ENCODE results near the gene EDIL3.
"Not testable (repeated sequence)": the region's sequence is repeated elsewhere in the genome, so short reads cannot be mapped to it uniquely, and the experiment has no call there.

The EDIL3 gene

GRCh38 chr5:84036842-84037241 is 347.8 kb downstream of the EDIL3 start:
- DNase-seq: no peak

DNA sequence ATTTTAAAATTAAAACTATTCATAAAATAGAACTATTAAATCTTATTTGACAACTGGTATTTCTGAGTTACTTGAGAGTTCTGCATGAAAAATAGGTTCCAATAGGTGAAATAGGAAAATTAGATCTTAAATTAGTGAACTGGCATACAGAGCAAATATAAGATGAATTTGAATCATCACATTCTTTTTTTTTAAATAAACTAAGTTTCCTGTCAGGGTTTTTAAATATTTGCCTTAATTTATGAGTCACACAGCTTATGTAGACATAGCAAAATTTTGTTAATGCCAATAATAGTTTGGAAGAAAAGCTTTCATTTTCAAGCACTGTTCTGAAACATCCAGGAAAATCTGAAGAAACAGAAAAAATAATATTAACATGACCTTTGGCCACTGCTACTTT is 352.4 kb downstream of the EDIL3 start:
- DNase-seq: no peak

DNA sequence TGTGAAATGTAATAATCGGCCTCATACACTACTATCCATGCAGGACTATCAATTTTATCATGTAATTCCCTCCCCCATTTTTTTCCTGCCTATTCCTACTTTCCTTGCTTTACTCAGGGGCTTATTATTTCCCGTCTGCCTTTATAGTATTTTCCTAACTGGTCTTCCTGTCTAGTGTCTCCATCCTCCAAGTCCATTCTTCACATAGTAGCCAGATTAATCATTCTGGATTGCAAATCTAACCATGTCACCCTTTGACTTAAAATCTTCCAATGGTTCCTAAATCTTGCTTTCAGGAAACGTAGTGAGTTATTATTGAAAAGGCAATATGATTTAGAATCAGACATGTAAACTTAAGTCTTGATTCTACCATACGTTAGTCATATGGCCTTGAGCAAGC is 356.6 kb downstream of the EDIL3 start:
- DNase-seq: no peak

DNA sequence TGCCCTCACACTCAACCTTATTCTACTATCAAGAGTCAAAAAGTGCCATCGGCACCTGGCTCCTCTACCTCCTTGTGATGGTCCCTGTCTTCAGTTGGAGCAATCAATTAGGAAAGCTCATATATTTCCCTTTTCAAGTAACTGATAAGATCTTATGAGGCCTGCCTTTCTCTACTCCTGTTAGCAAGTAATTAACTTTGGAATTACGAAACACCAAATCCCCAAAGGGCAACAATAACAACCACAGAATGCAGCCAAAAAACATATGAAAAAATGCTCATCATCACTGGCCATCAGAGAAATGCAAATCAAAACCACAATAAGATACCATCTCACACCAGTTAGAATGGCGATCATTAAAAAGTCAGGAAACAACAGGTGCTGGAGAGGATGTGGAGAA is 366.2 kb downstream of the EDIL3 start:
- DNase-seq: not testable (repeated sequence)

- DNase-seq: no peak
Measured at GRCh38 chr5:84017523-84018172, 367.0 kb downstream of the EDIL3 start.

- no peak for DNase-seq
Measured at GRCh38 chr5:84016085-84016484, 368.6 kb downstream of the EDIL3 start.

DNA sequence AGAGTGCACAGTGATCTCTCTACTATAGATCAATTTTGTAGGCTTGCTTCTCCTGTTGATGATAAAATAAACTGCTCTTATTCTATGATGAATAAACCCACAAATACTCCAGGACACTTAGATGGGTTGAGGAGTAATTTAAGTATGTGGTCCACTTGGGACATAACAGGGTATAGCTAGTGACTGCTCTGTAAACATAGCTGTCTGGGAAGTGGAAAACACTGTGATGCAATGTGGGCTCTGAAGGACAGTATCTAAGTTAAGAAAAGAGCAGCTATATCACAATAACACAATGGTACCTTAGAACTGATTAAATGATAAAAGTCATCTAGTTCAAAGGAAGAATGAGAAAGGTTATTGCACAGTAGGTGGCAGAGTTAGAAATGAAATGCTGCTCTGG is 369.7 kb downstream of the EDIL3 start:
- DNase-seq: no peak

DNA sequence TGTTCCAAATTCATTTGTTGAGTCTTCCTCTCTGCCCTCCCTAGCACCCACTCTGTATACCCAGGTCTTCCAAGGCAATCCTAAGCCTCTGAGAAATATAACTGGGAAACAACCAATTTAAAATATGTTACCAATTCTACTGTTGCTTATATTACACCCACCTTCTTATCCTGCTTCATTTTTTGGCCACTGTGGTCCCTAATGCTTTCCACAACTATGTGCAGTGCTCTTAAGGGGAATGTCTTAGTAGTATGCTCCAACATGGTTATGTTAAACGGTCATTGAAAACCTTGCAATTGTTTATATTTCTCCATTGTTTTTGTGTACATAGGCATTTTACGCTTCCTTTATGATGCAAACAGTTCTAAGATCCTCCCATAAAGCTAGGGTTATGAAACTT is 390.9 kb downstream of the EDIL3 start:
- no peak for DNase-seq

DNA sequence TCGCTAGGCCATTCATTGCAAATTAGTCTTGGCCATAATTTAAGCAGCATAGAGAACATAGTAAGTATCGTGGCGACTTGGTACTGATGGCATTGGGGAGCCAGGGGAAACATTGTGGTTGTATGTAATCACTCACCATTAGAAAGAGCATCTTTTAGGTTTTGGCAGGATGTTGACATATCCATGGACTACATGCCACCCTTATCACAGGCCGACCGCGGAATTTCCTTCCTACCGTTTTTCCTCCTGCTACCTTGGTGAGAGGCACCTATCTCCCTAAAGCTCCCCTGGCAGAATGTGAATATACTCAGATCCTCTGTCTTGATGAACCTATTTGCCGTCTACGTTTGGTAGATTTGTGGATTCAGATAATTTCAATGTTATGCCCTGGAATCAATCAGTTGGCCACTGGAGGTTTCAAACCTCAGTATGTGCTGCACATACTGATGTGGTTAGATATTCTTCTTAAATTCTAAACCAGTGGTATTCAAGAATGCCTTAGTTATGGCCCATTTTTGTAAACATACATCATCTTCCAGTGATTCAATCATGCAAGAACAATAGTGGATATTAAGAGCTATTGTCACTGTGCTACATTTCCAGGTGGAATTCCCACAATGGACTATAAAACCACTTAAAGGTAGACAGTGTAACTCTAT is 393.0 kb downstream of the EDIL3 start:
- no peak for DNase-seq

DNA sequence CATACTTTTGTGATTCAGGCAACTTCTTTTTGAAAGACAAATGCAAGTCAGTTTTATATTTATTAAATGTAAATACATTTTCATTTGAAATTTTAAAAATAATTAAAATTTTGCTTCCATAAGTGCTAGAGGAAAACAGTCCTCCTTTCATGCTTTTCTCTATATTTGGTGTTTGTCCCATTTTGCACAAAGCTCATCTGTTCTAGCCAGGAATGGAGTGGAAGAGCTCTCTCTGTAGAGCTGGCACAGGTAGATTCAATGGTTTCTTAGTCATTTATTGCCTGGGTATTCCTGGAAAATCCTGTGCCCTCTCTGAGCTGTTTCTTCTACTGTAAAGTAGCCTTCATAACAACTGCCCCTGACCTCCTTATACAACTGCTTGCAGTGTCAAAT is 396.4 kb downstream of the EDIL3 start:
- no peak for DNase-seq

DNA sequence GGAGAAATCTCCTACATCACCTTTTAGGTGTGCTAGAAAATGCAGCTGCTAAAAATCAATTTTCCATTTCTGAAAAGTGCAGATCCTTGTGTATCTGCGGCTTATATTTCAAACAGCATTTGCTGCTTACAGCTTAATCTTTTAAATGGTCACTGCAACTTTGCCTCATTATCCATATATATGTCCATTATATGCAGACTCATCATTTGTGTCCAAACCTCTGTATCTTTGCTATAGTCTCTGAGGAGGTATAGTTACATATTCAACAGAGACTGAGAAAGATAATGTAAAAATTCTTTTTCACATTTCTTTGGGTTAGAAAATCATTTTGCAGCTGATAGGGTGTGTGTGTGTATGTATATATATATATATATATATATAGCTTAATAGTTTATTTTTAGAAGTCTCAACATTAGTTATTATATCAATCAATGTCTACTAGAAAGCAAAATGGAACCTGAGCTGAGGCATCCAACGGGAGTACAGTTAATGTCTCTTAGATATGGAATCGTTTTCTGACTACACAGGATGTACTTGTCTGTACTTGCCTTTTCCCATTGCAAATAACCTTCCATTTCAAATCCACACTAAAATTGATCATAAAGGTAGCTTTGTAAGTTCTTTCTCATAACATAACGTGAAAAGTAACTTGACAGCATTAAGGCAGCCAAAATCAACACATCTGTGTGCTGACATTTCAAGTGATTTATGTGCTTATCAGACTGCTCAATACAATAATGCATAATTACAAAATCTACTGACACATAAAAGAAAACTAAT is 397.0 kb downstream of the EDIL3 start:
- no peak for DNase-seq

- DNase-seq: no peak
Measured at GRCh38 chr5:83983852-83984251, 400.8 kb downstream of the EDIL3 start.

- DNase-seq: no peak
Measured at GRCh38 chr5:83973925-83974815, 410.5 kb downstream of the EDIL3 start.

- DNase-seq: no peak
Measured at GRCh38 chr5:83972909-83973308, 411.8 kb downstream of the EDIL3 start.

- DNase-seq: no peak
Measured at GRCh38 chr5:83972236-83972635, 412.4 kb downstream of the EDIL3 start.

DNA sequence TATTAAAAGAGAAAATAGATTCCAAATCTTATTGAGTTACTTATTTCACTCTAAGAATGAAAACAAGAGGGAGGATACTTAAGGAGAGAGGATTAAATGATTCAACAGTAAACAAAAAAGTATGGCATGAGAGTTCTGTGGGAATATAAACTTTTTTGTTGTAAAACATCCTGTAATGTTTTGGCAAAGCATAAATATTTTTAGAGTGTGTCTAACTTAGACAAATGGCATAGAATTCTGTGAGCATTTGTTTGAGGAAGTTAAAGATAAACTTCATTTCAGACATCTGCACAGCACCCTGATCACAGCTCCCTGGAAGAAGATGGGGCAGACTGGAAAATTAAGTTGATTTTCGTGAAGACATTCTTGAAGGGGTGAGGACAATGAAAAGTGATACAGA is 417.3 kb downstream of the EDIL3 start:
- no peak for DNase-seq

- DNase-seq: no peak
Measured at GRCh38 chr5:83965441-83965840, 419.2 kb downstream of the EDIL3 start.

GRCh38 chr5:83964271-83964670 is 420.4 kb downstream of the EDIL3 start:
- DNase-seq: no peak

DNA sequence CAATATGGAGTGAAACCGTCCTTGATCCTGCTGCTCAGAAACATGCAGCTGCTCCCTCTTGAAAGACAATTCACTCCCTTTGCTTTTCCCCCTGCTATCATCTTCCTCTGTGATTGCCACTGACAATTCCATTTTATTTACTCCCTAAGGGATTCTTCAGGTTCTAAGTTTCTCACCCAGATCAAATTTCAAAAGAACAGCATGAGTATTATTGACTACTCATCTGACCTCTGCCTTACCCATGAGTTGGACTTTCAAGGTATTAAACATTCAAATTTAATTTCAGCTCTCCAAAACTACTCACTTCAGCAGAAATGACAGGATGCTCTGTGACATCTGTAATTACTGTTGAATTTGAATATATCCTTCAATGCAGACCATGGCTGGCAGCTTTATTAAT is 427.5 kb downstream of the EDIL3 start:
- no peak for DNase-seq

GRCh38 chr5:83956386-83956785 is 428.3 kb downstream of the EDIL3 start:
- no peak for DNase-seq

- no peak for DNase-seq
Measured at GRCh38 chr5:83955916-83956315, 428.8 kb downstream of the EDIL3 start.

DNA sequence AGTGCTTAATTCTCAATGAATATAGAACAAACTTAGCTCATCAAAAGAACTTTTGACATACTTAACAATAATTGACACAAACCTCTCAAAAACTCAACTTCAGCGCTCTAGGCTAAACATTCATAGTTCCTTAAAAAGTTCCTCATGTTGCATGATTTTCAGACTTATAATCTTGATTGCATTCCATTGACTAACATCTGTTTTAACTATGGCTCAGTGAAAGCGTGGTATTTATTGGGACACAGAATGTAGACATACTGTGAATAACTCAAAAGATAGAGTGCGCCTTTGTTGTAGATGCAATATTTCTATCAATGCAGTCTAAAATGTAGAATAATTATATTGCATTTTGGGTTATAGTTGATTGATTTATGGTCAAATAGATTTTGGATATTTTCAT is 436.9 kb downstream of the EDIL3 start:
- DNase-seq: no peak

DNA sequence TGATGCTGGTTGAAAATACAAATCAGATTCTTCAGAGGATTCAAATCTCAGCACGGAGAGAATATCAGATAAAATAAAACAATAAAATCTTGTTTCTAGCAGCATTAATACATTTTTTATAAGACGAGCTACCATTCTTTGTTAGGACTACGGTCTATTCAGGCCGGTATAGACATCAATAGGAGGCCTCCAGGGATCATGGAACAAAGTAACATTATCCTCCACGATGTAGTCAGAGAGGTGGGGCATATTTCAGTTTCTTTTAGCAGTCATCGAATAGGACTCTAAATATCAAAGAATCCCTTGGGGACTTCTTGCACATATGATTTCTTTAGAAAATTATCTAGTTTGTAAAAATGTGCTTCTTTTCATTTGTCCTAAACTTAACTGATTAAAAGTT is 438.2 kb downstream of the EDIL3 start:
- no peak for DNase-seq

Data from DMS 273 treated with DMSO at 0.1 percent for 48 hours (cell line).